Small intestine (tissue), 7 donors: ENCODE results near the gene CACNG8. TPM values are rescaled to one million over a fixed set of nuclear protein-coding genes. Genes with fewer than 3 reads are reported as not detected.

Experiments
- DNase-seq, 2 donors: peaks; one replicate each; pipeline versions ENCODE4 v3.0.0 to v3.0.0-alpha.2; 2013
- FAIRE-seq: peaks from 2 replicates; lab custom pipeline; 2012; peaks lifted over from hg19 to GRCh38; lab: Jason Lieb, UNC
- H3K27ac ChIP-seq, 3 donors: one replicate each; pipeline ENCODE4 v1.5.1; 2013; ENCODE audit warnings: low read length in 2 of 3, mild to moderate bottlenecking in 2 of 3, control low read depth in 1 of 3, inconsistent platforms in 1 of 3, low read depth in 1 of 3, moderate library complexity in 1 of 3
- H3K27me3 ChIP-seq, 3 donors: one replicate each; pipeline ENCODE4 v1.6.1; 2013; ENCODE audit warnings: low read length in 3 of 3, inconsistent platforms in 1 of 3; ENCODE audit not compliant: control insufficient read depth in 3 of 3, insufficient read depth in 3 of 3
- H3K36me3 ChIP-seq, 3 donors: one replicate each; pipeline ENCODE4 v1.6.1; 2013; ENCODE audit warnings: low read length in 3 of 3, inconsistent platforms in 1 of 3, low read depth in 1 of 3, mild to moderate bottlenecking in 1 of 3, moderate library complexity in 1 of 3; ENCODE audit not compliant: control insufficient read depth in 3 of 3, insufficient read depth in 2 of 3
- H3K4me1 ChIP-seq, 3 donors: one replicate each; pipeline ENCODE4 v1.6.1; 2013; ENCODE audit warnings: low read length in 2 of 3, inconsistent platforms in 1 of 3, low read depth in 1 of 3, mild to moderate bottlenecking in 1 of 3, moderate library complexity in 1 of 3; ENCODE audit not compliant: control insufficient read depth in 3 of 3, insufficient read depth in 2 of 3
- H3K4me3 ChIP-seq, 3 donors: one replicate each; pipeline ENCODE4 v1.5.1; 2013; ENCODE audit warnings: low read length in 3 of 3, control low read depth in 1 of 3, inconsistent platforms in 1 of 3, low read depth in 1 of 3, mild to moderate bottlenecking in 1 of 3, moderate library complexity in 1 of 3
- H3K9me3 ChIP-seq, 2 donors: one replicate each; pipeline ENCODE4 v1.6.1; 2013; ENCODE audit warnings: low read depth in 1 of 2, low read length in 1 of 2; ENCODE audit not compliant: control insufficient read depth in 2 of 2, insufficient read depth in 1 of 2
- WGBS, 3 donors: extraction: QIAGEN DNeasy Blood & Tissue Kit; methylation state at CpG; one replicate each; pipeline ENCODE4 v1.1.7; 2013; 5-methylcytosine and 5-hydroxymethylcytosine counted together
- polyA plus RNA-seq, 4 donors: library from polyadenylated mRNA; stranded (reverse) in 3 of 4; unstranded in 1 of 4; fragments of 200-250 nt in 3 of 4; fragments of 120-200 nt in 1 of 4; gene quantifications; one replicate each; pipeline versions ENCODE4 v1.2.1 to v1.2.3, GENCODE V29; 2013
- donor health status: healthy with polysubstance abuse.
- donor health status: control.
- donor health status: control.
- donor health status: Bipolar disorder and iron deficiency.
- donor health status: healthy.

Gene CACNG8
- polyA plus RNA-seq, 4 donors = 0.03 to 0.12 TPM; not detected in 2

DNA sequence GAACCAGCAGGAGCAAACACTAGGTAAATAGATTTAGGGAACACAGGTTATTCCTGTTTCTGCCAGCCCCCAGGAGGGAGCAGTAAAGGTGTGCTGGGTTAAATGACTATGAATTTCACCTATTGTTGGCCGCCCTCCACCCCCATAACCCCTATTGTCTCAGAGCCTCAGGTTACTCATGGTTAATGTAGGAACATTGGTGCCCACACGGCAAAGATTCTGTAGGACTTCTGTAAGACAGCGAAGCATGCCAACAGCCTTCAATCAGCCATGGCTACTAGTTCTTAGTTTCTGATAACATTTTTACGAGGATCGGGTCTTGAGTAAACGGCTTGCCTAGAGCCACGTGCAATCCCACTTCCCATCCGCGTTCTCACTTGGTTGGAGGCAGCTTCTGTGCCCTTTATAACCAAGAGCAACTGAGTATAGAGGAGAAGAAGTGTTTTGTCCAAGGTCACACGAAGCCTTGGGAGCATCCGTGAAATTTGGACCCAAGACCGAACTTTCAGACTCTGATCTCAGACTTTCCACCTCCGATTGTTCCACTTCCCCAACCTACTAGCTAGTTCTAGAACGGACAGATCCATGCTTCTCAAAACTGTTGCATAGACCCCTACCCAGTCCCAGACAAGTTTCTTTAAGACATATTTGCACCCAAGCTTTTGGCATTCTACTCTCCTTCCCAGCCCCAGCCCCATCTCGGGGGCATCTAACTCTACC lies 5.1 kb upstream of the CACNG8 start:
- Histone ChIP-seq H3K4me1 (no peaks in the 10 kb centered on the region), H3K36me3 (no peaks in the 10 kb centered on the region), H3K27me3 (peaks cover 2 to 47% (median 29%) of the 10 kb centered on the region in 3 donors), H3K4me3 (no peak overlapping the region), H3K9me3 (no peaks in the 10 kb centered on the region), H3K27ac (no peak overlapping the region)
- 3 to 9% (median 8%) methylated on average over 15 of the region's 15 CpGs for WGBS, 3 donors
- FAIRE-seq (no peak), DNase-seq (no peak)

DNA sequence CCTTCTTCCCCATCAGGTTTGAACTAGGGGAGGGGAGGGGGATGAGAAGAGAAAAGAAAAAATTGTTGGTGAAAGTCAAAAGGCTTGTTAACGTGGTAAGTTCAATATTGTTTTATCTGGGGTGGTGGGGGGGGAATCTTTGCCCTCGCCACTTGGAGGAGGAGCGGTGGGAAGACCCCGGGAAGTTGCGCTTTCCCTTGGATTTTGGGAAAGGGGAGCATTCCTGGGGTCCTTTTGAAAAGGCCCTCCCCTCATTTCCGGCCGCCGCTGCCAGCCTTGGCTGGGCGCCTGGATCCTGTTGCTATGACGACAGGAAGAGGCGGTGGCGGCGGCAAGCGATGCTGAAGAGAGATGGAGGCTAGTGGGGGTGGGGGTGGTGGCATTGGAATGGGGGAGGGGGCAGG lies 4.6 kb upstream of the CACNG8 start:
- Histone ChIP-seq H3K4me3 (no peak overlapping the region), H3K27ac (no peak overlapping the region), H3K27me3 (peaks cover 2 to 50% (median 29%) of the 10 kb centered on the region in 3 donors), H3K36me3 (no peaks in the 10 kb centered on the region), H3K9me3 (no peaks in the 10 kb centered on the region), H3K4me1 (no peaks in the 10 kb centered on the region)
- 3 to 14% (median 4%) methylated on average over 7 to 14 of the region's 14 CpGs for WGBS, 3 donors
- no peak for DNase-seq
- FAIRE-seq = no peak

- H3K4me1 ChIP-seq = no peaks in the 10 kb centered on the region
- DNase-seq (no peak), FAIRE-seq (no peak)
- 3 to 13% (median 8%) methylated on average over 22 of the region's 22 CpGs for WGBS, 3 donors
- H3K27me3 ChIP-seq = peaks cover 2 to 55% (median 31%) of the 10 kb centered on the region in 3 donors
- H3K4me3 ChIP-seq = no peak overlapping the region
- H3K27ac ChIP-seq = no peak overlapping the region
- no peaks in the 10 kb centered on the region for H3K9me3 ChIP-seq
- H3K36me3 ChIP-seq = no peaks in the 10 kb centered on the region
Observed at GRCh38 chr19:53958823-53959757, 3.6 kb upstream of the CACNG8 start.

DNA sequence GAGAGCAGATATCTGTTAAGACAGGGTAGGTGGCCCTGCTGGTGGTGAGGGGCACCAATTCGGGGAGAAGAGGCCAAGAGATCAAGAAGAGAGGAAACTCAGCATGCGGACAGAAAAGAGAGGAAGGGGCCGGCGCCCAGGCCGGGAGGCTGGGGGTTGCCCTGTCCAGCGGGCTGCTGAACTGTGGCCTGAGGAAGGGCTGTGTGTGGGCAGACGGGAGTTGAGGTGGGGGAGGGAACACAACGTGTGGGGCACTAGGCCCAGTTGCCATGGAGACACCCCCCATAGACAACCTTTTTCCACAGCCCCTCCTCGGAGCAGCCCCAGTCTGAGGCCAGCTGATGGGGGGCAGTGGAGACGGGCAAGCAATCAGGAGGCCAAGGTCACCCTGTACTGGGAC lies 2.5 kb upstream of the CACNG8 start:
- Histone ChIP-seq H3K27me3 (peaks cover 2 to 61% (median 36%) of the 10 kb centered on the region in 3 donors), H3K4me3 (no peak overlapping the region), H3K36me3 (no peaks in the 10 kb centered on the region), H3K9me3 (no peaks in the 10 kb centered on the region), H3K4me1 (no peaks in the 10 kb centered on the region), H3K27ac (no peak overlapping the region)
- no peak for DNase-seq
- 0 to 5% (median 4%) methylated on average over 6 to 10 of the region's 10 CpGs for WGBS, 3 donors
- no peak for FAIRE-seq

DNA sequence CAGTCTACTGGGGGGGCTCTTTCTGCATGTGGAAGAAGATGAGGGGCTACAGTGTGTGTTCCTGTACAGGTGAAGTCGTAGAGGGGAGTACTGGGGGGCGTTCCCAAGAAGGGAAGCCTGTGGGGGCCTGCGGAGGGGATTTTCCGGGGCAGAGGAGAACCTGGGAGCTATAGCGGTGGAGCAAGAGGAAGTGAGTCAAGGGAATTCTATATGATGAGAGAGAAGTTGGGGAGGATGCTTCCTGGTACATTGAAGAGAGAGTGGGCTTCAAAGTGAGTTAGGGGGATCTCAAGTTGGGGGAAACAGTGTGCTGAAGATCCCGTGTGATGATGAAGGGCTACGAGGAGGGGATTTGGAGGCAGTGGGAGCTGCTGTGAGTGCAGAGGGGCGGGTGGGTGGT lies 1.9 kb upstream of the CACNG8 start:
- H3K27me3 ChIP-seq = peaks cover 2 to 61% (median 36%) of the 10 kb centered on the region in 3 donors

GRCh38 chr19:53961523-53962356 lies 997 bp upstream of the CACNG8 start:
- H3K27me3 ChIP-seq = peaks cover 2 to 57% (median 36%) of the 10 kb centered on the region in 3 donors
- 3 to 11% (median 8%) methylated on average over 20 to 32 of the region's 32 CpGs for WGBS, 3 donors

More for the DNA sequence above, 1.9 kb upstream of the CACNG8 start:
- Histone ChIP-seq H3K27ac (no peak overlapping the region), H3K4me1 (no peaks in the 10 kb centered on the region), H3K9me3 (no peaks in the 10 kb centered on the region), H3K36me3 (no peaks in the 10 kb centered on the region), H3K4me3 (no peak overlapping the region)
- WGBS, 3 donors = 7 to 13% (median 10%) methylated on average over 8 of the region's 8 CpGs
- DNase-seq (no peak), FAIRE-seq (no peak)

GRCh38 chr19:53965091-53965490 lies 2.4 kb downstream of the CACNG8 start:
- no peaks in the 10 kb centered on the region for H3K4me1 ChIP-seq
- H3K36me3 ChIP-seq = no peaks in the 10 kb centered on the region
- DNase-seq = no peak
- H3K27ac ChIP-seq = no peak overlapping the region
- H3K4me3 ChIP-seq = no peak overlapping the region
- WGBS, 3 donors = 57 to 67% (median 65%) methylated on average over 11 of the region's 11 CpGs
- H3K27me3 ChIP-seq = peaks cover 0 to 31% (median 22%) of the 10 kb centered on the region in 3 donors
- FAIRE-seq = no peak
- no peaks in the 10 kb centered on the region for H3K9me3 ChIP-seq

More at GRCh38 chr19:53961523-53962356, 997 bp upstream of the CACNG8 start:
- no peak for FAIRE-seq
- Histone ChIP-seq H3K9me3 (no peaks in the 10 kb centered on the region), H3K4me1 (no peaks in the 10 kb centered on the region), H3K27ac (no peak overlapping the region), H3K4me3 (no peak overlapping the region), H3K36me3 (no peaks in the 10 kb centered on the region)
- no peak for DNase-seq

- no peaks in the 10 kb centered on the region for H3K4me1 ChIP-seq
- no peak overlapping the region for H3K4me3 ChIP-seq
- 53 to 68% (median 68%) methylated on average over 7 of the region's 7 CpGs for WGBS, 3 donors
- peaks cover 0 to 16% (median 14%) of the 10 kb centered on the region in 3 donors for H3K27me3 ChIP-seq
- no peaks in the 10 kb centered on the region for H3K36me3 ChIP-seq
- FAIRE-seq (no peak), DNase-seq (no peak)
- no peaks in the 10 kb centered on the region for H3K9me3 ChIP-seq
- no peak overlapping the region for H3K27ac ChIP-seq
Observed at GRCh38 chr19:53966931-53967330, 4.2 kb downstream of the CACNG8 start.
